ENCODE results near the gene ATP6V1G1. TPM values are rescaled to one million over a fixed set of nuclear protein-coding genes. Genes with fewer than 3 reads are reported as not detected.

ATP6V1G1 gene
- total RNA-seq, 4 donors from 2014 or later = 152 to 214 (median 185) TPM

DNA sequence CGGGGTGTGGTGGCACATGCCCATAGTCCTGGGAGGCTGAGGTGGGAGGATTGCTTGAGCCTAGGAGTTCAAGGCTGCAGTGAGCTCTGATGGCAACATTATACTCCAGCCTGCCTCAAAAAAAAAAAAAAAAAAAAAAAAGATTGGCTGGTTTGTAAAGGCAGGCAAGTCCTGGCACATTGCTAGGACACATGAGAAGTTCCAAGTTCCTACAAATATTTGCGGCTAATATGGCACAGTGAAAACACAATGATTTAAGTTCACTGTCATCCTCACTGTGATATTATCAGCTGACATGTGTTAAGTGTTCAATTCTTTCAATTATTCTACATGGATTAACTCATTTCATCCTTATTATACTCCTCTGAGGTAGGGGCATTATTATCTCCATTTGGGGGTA, 43.6 kb downstream of the ATP6V1G1 start:
- intact Hi-C loops (cut with DNase I; ENCODE audit: low total_unique reads) = no loop called here
- no peak for DNase-seq (ENCODE audit: low spot score in 2 of 2)
- TF ChIP-seq POLR2A (IDR thresholded peaks at IDR 0.05) = no peak
- TF ChIP-seq CTCF (IDR thresholded peaks at IDR 0.05) = no peak
- WGBS, 2 donors = 0 to 42% methylated on average over 2 of the region's 2 CpGs
- no peak overlapping the region for H3K4me3 ChIP-seq (ENCODE audit: low read depth, poor library complexity, severe bottlenecking)

- TF ChIP-seq POLR2A (IDR thresholded peaks at IDR 0.05) = no peak
- TF ChIP-seq CTCF (IDR thresholded peaks at IDR 0.05) = no peak
- intact Hi-C loops (cut with DNase I; ENCODE audit: low total_unique reads) = no loop called here
- no peak for DNase-seq (ENCODE audit: low spot score in 2 of 2)
- no peak overlapping the region for H3K4me3 ChIP-seq (ENCODE audit: low read depth, poor library complexity, severe bottlenecking)
- 83 to 94% methylated on average over 11 of the region's 11 CpGs for WGBS, 2 donors
Measured at GRCh38 chr9:114633438-114634089, 46.0 kb downstream of the ATP6V1G1 start.

GRCh38 chr9:114634387-114634786, 46.8 kb downstream of the ATP6V1G1 start:
- TF ChIP-seq CTCF (IDR thresholded peaks at IDR 0.05) (no peak), POLR2A (IDR thresholded peaks at IDR 0.05) (no peak)
- no peak overlapping the region for H3K4me3 ChIP-seq (ENCODE audit: low read depth, poor library complexity, severe bottlenecking)
- no peak for DNase-seq (ENCODE audit: low spot score in 2 of 2)
- intact Hi-C loops (cut with DNase I; ENCODE audit: low total_unique reads) = no loop called here
- WGBS, 2 donors = 88 to 97% methylated on average over 5 to 6 of the region's 6 CpGs

DNA sequence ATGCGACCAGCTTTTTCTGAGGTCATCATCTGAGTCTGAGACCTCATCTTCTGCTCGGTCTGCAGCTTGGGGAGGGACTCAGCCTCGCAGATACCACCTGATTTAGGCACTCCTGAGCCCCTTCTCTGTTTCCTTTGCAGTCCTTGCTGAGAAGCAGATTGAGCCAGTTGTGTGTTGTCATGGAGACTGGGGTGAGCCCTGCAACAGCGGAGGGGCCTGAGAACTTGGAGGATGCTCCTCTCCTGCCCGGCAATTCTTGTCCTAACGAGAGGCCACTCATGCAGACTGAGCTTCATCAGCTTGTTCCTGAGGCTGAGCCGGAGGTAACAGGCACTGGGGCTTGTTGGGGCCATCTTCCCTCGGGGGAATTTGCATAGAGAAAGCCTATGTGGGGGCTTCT, 50.8 kb downstream of the ATP6V1G1 start:
- peak in 1 of 2 donors; percentile 54 for DNase-seq (ENCODE audit: low spot score in 2 of 2)
- WGBS, 2 donors = 87 to 89% methylated on average over 8 of the region's 8 CpGs
- H3K4me3 ChIP-seq (ENCODE audit: low read depth, poor library complexity, severe bottlenecking) = no peak overlapping the region
- intact Hi-C loops (cut with DNase I; ENCODE audit: low total_unique reads) = no loop called here
- TF ChIP-seq CTCF (IDR thresholded peaks at IDR 0.05) (no peak), POLR2A (IDR thresholded peaks at IDR 0.05) (no peak)

GRCh38 chr9:114641967-114642366, 54.4 kb downstream of the ATP6V1G1 start:
- intact Hi-C loops (cut with DNase I; ENCODE audit: low total_unique reads) = no loop called here
- WGBS, 2 donors = 72 to 74% methylated on average over 1 of the region's 1 CpG
- TF ChIP-seq POLR2A (IDR thresholded peaks at IDR 0.05) (no peak), CTCF (IDR thresholded peaks at IDR 0.05) (no peak)
- DNase-seq (ENCODE audit: low spot score in 2 of 2) = no peak
- no peak overlapping the region for H3K4me3 ChIP-seq (ENCODE audit: low read depth, poor library complexity, severe bottlenecking)

DNA sequence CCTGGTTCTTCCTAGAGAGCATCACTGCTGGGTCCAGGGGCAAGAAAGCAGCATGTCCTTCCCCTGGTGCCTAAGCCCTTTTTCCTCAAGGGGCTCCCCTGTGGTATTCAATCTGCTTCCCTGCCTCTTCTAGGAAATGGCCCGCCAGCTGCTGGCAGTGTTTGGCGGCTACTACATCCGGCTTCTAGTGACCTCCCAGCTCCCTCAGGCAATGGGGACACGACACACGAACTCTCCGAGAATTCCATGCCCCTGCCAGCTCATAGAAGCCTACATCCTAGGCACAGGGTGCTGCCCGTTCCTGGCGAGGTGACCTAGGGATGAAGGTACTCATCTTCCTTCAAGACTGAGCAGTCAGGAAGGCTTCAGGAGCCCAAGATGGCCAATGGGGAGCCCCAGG, 55.4 kb downstream of the ATP6V1G1 start:
- TF ChIP-seq POLR2A (IDR thresholded peaks at IDR 0.05) = no peak
- TF ChIP-seq CTCF (IDR thresholded peaks at IDR 0.05) = no peak
- no peak for DNase-seq (ENCODE audit: low spot score in 2 of 2)
- no peak overlapping the region for H3K4me3 ChIP-seq (ENCODE audit: low read depth, poor library complexity, severe bottlenecking)
- intact Hi-C loops (cut with DNase I; ENCODE audit: low total_unique reads) = no loop called here
- WGBS, 2 donors = 82 to 83% methylated on average over 8 of the region's 8 CpGs

Data from lower leg skin (tissue), 4 donors.